ENCODE results near the gene ESYT2.

Gene ESYT2

DNA sequence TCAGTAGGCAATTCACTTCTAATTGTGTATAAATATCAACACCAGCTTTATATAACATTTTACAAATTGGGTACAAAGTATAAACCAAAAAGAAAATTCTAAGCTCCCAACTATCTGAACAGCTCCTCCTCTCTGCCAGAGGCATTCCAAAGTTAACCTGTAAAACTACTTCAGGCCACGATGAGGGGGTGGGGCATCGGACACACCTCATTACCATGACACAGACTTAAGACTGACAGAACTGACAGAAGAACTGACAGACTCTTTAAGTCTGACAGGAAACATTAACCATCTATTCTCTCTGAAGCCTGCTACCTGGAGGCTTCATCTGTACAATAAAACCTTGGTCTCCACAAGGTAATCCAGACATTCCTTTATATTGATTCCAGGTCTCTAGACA lies 12.3 kb downstream of the ESYT2 start:
- DNase-seq, result no peak
- Mint-ChIP-seq H3K4me3 (no peak overlapping the region), H3K27me3 (ENCODE audit: low read depth, poor library complexity) (no peaks in the 10 kb centered on the region), H3K4me1 (peaks cover 80% of the 10 kb centered on the region), H3K9me3 (peaks cover 34% of the 10 kb centered on the region), H3K36me3 (ENCODE audit: low read depth) (peaks cover 41% of the 10 kb centered on the region), H3K27ac (peak overlapping the region; percentile 96)
- TF ChIP-seq, protein P1, sequence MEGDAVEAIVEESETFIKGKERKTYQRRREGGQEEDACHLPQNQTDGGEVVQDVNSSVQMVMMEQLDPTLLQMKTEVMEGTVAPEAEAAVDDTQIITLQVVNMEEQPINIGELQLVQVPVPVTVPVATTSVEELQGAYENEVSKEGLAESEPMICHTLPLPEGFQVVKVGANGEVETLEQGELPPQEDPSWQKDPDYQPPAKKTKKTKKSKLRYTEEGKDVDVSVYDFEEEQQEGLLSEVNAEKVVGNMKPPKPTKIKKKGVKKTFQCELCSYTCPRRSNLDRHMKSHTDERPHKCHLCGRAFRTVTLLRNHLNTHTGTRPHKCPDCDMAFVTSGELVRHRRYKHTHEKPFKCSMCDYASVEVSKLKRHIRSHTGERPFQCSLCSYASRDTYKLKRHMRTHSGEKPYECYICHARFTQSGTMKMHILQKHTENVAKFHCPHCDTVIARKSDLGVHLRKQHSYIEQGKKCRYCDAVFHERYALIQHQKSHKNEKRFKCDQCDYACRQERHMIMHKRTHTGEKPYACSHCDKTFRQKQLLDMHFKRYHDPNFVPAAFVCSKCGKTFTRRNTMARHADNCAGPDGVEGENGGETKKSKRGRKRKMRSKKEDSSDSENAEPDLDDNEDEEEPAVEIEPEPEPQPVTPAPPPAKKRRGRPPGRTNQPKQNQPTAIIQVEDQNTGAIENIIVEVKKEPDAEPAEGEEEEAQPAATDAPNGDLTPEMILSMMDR (IDR thresholded peaks at IDR 0.05), result no peak

DNA sequence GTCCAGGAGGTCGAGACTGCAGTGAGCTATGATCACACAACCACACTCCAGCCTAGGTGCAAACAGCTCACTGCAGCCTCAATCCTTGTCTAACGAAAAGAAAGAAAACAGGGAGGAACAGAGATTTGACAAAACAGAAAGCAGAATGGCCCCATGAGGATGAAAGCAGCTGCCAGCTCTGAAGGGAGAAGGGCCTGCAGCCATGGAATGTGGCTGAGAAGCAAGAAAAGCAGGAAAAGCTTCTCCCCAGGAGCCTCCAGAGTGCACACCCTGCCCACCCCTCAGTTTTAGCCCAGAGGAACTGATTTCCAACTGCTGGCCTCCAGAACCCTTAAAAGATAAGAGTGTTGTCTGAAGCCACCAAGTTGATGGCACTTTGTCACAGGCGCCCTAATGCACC lies 13.0 kb downstream of the ESYT2 start:
- Mint-ChIP-seq H3K9me3 (peaks cover 35% of the 10 kb centered on the region), H3K4me3 (no peak overlapping the region), H3K27ac (peak overlapping the region; percentile 96), H3K36me3 (ENCODE audit: low read depth) (peaks cover 43% of the 10 kb centered on the region), H3K27me3 (ENCODE audit: low read depth, poor library complexity) (no peaks in the 10 kb centered on the region), H3K4me1 (peaks cover 80% of the 10 kb centered on the region)
- TF ChIP-seq, protein P1 (IDR thresholded peaks at IDR 0.05), result no peak
- no peak for DNase-seq

DNA sequence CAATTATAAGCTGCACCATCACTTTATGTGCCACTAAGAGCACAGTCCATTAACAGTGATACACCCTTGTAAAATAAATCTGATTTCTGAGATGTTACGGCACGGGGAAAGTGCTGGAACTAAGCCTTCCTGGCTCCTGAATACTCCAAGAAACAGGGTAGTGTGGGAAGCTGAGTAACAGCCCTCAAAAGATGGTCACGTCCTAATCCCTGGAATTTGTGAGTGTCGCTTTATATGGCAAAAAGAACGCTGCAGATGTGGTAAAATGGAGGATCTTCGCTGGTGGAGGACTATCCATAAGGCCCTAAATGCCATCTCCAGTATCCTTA lies 13.5 kb downstream of the ESYT2 start:
- peak overlapping the region; percentile 96 for H3K27ac Mint-ChIP-seq
- no peak for DNase-seq
- TF ChIP-seq, protein P1 (IDR thresholded peaks at IDR 0.05), result no peak
- H3K36me3 Mint-ChIP-seq (ENCODE audit: low read depth), result peaks cover 47% of the 10 kb centered on the region
- H3K4me1 Mint-ChIP-seq, result peaks cover 80% of the 10 kb centered on the region
- H3K4me3 Mint-ChIP-seq, result no peak overlapping the region
- H3K27me3 Mint-ChIP-seq (ENCODE audit: low read depth, poor library complexity), result no peaks in the 10 kb centered on the region
- peaks cover 35% of the 10 kb centered on the region for H3K9me3 Mint-ChIP-seq

DNA sequence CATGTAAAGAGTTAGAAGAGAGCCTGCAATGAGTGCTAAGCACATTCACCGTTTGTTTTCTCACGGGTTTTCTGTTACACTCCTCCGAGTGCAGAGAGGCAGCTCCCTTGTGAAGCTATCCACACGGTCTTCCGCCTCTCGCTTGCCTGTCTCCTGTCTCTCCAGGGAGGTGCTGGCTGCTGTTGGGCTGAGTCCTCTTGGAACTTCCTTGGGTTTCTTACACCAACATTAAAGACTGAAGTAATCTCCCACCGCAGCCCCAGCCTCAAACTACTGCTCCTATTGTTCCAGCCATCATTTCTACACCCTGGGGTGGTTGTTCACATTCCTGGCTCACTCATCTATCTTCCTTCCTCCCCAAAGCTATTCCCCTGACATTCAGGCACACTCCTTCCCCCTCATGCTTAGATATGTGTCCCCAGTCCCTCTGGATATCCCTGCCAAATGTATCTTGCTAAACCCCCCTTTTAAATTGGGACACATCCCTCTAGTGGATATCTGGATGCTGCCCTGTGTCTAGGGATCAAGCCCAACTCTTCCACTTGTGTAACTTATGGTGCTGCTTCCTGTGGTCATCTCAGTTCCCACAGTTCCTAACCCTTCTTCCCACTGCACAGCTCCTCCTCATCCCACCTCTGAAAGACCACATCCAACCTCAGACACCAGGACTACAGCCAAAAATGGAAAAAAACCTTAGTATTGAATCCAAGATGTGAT lies 14.1 kb downstream of the ESYT2 start:
- DNase-seq, result no peak
- H3K27me3 Mint-ChIP-seq (ENCODE audit: low read depth, poor library complexity), result no peaks in the 10 kb centered on the region
- TF ChIP-seq, protein P1 (IDR thresholded peaks at IDR 0.05), result no peak
- H3K4me3 Mint-ChIP-seq, result peak overlapping the region; percentile 30
- peaks cover 85% of the 10 kb centered on the region for H3K4me1 Mint-ChIP-seq
- peaks cover 52% of the 10 kb centered on the region for H3K36me3 Mint-ChIP-seq (ENCODE audit: low read depth)
- peak overlapping the region; percentile 96 for H3K27ac Mint-ChIP-seq
- H3K9me3 Mint-ChIP-seq, result peaks cover 35% of the 10 kb centered on the region

DNA sequence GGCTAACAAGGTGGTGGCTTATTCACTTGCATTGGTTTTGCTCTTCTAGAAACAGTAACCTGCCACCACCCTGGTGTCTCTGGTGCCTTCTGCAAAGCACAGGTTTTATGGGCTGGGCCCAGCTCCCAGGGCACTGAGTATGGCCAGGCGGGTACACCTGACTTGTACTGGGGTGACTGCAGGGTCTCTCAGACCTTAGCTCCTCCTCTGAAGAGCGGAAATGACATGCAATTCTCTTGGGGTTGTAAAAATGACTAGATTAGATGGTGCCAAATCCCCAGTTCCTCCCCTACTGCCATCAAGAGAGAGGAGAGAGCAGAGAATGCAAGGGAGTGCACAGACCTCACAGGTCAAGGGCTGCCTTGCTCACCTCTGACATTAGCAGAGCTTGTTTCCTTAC lies 14.7 kb downstream of the ESYT2 start:
- Mint-ChIP-seq H3K27me3 (ENCODE audit: low read depth, poor library complexity) (no peaks in the 10 kb centered on the region), H3K9me3 (peaks cover 41% of the 10 kb centered on the region), H3K36me3 (ENCODE audit: low read depth) (peaks cover 58% of the 10 kb centered on the region), H3K27ac (peak overlapping the region; percentile 96), H3K4me1 (peaks cover 88% of the 10 kb centered on the region), H3K4me3 (peak overlapping the region; percentile 30)
- TF ChIP-seq, protein P1 (IDR thresholded peaks at IDR 0.05), result no peak
- no peak for DNase-seq

DNA sequence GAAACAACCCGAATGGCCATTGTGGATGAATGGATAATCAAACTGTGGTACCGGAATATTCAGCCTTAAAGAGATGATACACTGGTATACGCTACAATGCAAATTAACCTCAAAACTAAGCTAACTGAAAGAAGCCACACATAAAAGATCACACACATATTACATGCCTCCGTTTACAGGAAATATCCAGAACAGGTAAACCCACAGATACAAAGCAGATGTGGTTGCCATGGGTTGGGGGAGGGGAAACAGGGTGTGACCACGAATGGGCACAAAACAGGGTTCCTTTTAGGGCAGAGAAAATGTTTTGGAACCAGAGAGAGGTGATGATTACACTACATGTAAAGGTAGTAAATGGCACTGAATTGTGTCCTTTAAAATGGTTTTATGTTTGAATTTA lies 16.6 kb downstream of the ESYT2 start:
- Mint-ChIP-seq H3K9me3 (peaks cover 52% of the 10 kb centered on the region), H3K4me1 (peaks cover 68% of the 10 kb centered on the region), H3K27me3 (ENCODE audit: low read depth, poor library complexity) (no peaks in the 10 kb centered on the region), H3K36me3 (ENCODE audit: low read depth) (peaks cover 77% of the 10 kb centered on the region), H3K4me3 (no peak overlapping the region), H3K27ac (peak overlapping the region; percentile 87)
- DNase-seq, result no peak
- TF ChIP-seq, protein P1 (IDR thresholded peaks at IDR 0.05), result no peak

Measured in nephron progenitor cell (in vitro differentiated cells).